SK-N-SH (cell line): ENCODE results near the gene PHC3. TPM values are rescaled to one million over a fixed set of nuclear protein-coding genes. Genes with fewer than 3 reads are reported as not detected.
A peak's percentile ranks its signal among the peaks of the same experiment; 100 is the strongest.

Source experiments
- CTCF ChIA-PET: fragments of 300-600, 350-600 bp; formaldehyde crosslinking; extraction: SDS; loops from one replicate; lab custom pipeline; 2021; lab: Yijun Ruan, JAX
- POLR2A ChIA-PET: fragments of 350-600 bp; sonication (Branson Sonifier 250); formaldehyde crosslinking; extraction: SDS; loops from one replicate; lab custom pipeline; 2020; ENCODE audit warnings: antibody characterized with exemption, inconsistent platforms; lab: Yijun Ruan, JAX
- DNase-seq: peaks from one replicate; pipeline ENCODE4 v3.0.0; 2012
- H2AFZ ChIP-seq: fragments of 200-600 bp; sonication (generic); 2 replicates; pipeline ENCODE4 v1.8.1; 2016; ENCODE audit warnings: antibody characterized with exemption, mild to moderate bottlenecking, low read depth
- H3F3A ChIP-seq: fragments of 200-600 bp; sonication (generic); replicated peaks from 2 replicates; pipeline ENCODE3; 2016; ENCODE audit warnings: antibody characterized with exemption, mild to moderate bottlenecking; ENCODE audit not compliant: insufficient read depth
- H3K27ac ChIP-seq, 2 experiments: fragments of 200-500 bp in 1 of 2; fragments of 200-600 bp in 1 of 2; sonication (Bioruptor generic) in 1 of 2; sonication (generic), shearing (Covaris generic) in 1 of 2; 2 replicates each; pipeline versions ENCODE4 v1.5.1 to v1.6.1; 2014 to 2016; ENCODE audit warnings: low read depth in 2 of 2, inconsistent platforms in 1 of 2, low read length in 1 of 2, mild to moderate bottlenecking in 1 of 2, mixed read lengths in 1 of 2
- H3K27me3 ChIP-seq: fragments of 200-600 bp; sonication (generic), shearing (Covaris generic); 2 replicates; pipeline ENCODE4 v1.6.1; 2016; ENCODE audit warnings: mixed run types; ENCODE audit not compliant: insufficient read depth
- H3K36me3 ChIP-seq, 2 experiments: fragments of 200-500 bp in 1 of 2; fragments of 200-600 bp in 1 of 2; sonication (Bioruptor generic) in 1 of 2; sonication (generic) in 1 of 2; replicated peaks in 1 of 2; 2 replicates each; pipeline versions ENCODE3 to v1.5.1; 2014 to 2016; ENCODE audit warnings: low read length in 1 of 2, mild to moderate bottlenecking in 1 of 2; ENCODE audit not compliant: insufficient read depth in 2 of 2, control insufficient read depth in 1 of 2
- H3K4me1 ChIP-seq, 2 experiments: fragments of 200-500 bp in 1 of 2; fragments of 200-600 bp in 1 of 2; sonication (Bioruptor generic) in 1 of 2; sonication (generic), shearing (Covaris generic) in 1 of 2; 2 replicates each; pipeline versions ENCODE4 v1.5.1 to v1.6.1; 2014 to 2016; ENCODE audit warnings: low read depth in 1 of 2, low read length in 1 of 2, mixed run types in 1 of 2; ENCODE audit not compliant: insufficient read depth in 2 of 2, control insufficient read depth in 1 of 2
- H3K4me2 ChIP-seq: fragments of 200-600 bp; sonication (generic), shearing (Covaris generic); 2 replicates; pipeline ENCODE4 v1.6.1; 2017; ENCODE audit warnings: mixed run types
- H3K4me3 ChIP-seq, 2 experiments: fragments of 200-500 bp in 1 of 2; fragments of 200-600 bp in 1 of 2; sonication (Bioruptor generic) in 1 of 2; sonication (generic), shearing (Covaris generic) in 1 of 2; 2 replicates each; pipeline versions ENCODE4 v1.5.1 to v1.8.1; 2014 to 2016; ENCODE audit warnings: low read depth in 2 of 2, inconsistent platforms in 1 of 2, low read length in 1 of 2, mild to moderate bottlenecking in 1 of 2, mixed read lengths in 1 of 2, moderate library complexity in 1 of 2
- H3K79me2 ChIP-seq: fragments of 200-600 bp; sonication (generic); 2 replicates; pipeline ENCODE4 v1.8.1; 2017; ENCODE audit warnings: mild to moderate bottlenecking; ENCODE audit not compliant: insufficient read depth
- H3K9ac ChIP-seq: fragments of 200-600 bp; sonication (generic); 2 replicates; pipeline ENCODE4 v1.6.1; 2017; ENCODE audit warnings: mixed run types
- H3K9me2 ChIP-seq: fragments of 200-600 bp; sonication (generic); 2 replicates; pipeline ENCODE4 v1.6.1; 2017; ENCODE audit warnings: mixed run types
- H3K9me3 ChIP-seq: fragments of 200-600 bp; sonication (generic); 2 replicates; pipeline ENCODE4 v1.6.1; 2017; ENCODE audit warnings: mixed run types, mild to moderate bottlenecking, moderate library complexity
- H4K20me1 ChIP-seq: fragments of 200-600 bp; sonication (generic); 2 replicates; pipeline ENCODE4 v1.6.1; 2017; ENCODE audit warnings: mild to moderate bottlenecking, mixed run types; ENCODE audit not compliant: insufficient read depth
- CHD2 ChIP-seq: fragments of 150-350 bp; IDR thresholded peaks from 2 replicates; pipeline ENCODE4 v1.6.1; 2018; ENCODE audit warnings: low read length; ENCODE audit not compliant: partially characterized antibody
- CTCF ChIP-seq: fragments of 200-600 bp; sonication (generic); IDR thresholded peaks from 2 replicates; pipeline ENCODE4 v1.6.1; 2017; ENCODE audit warnings: antibody characterized with exemption, mild to moderate bottlenecking, moderate library complexity
- EP300 ChIP-seq, 2 experiments: IDR thresholded peaks; 2 replicates each; pipeline versions ENCODE4 v1.4.0 to v1.6.1; 2012; ENCODE audit warnings: borderline replicate concordance in 1 of 2, low read depth in 1 of 2, low read length in 1 of 2
- EZH2phosphoT487 ChIP-seq: fragments of 200-600 bp; sonication (generic); IDR thresholded peaks from 2 replicates; pipeline ENCODE4 v1.6.1; 2017; ENCODE audit warnings: low read depth, mixed run types, mild to moderate bottlenecking, antibody characterized with exemption, moderate library complexity, borderline replicate concordance
- FOSL2 ChIP-seq: IDR thresholded peaks from 2 replicates; pipeline ENCODE4 v1.4.0; 2012; ENCODE audit warnings: low read depth, mild to moderate bottlenecking, moderate library complexity, borderline replicate concordance
- FOXJ3 ChIP-seq: sonication (generic); formaldehyde crosslinking; IDR thresholded peaks from 2 replicates; pipeline ENCODE4 v1.5.1; 2020; ENCODE audit warnings: mild to moderate bottlenecking, missing genetic modification reagents
- GABPA ChIP-seq: IDR thresholded peaks from 2 replicates; pipeline ENCODE4 v1.4.0; 2012; ENCODE audit warnings: low read depth, mild to moderate bottlenecking
- GATA2 ChIP-seq: sonication (generic); formaldehyde crosslinking; IDR thresholded peaks from 2 replicates; pipeline ENCODE4 v1.5.0; 2020; ENCODE audit warnings: mild to moderate bottlenecking, missing genetic modification reagents
- IRF3 ChIP-seq: fragments of 150-350 bp; IDR thresholded peaks from 2 replicates; pipeline ENCODE4 v1.6.1; 2016; ENCODE audit warnings: mild to moderate bottlenecking, low read depth, low read length
- JUND ChIP-seq: IDR thresholded peaks from 2 replicates; pipeline ENCODE4 v1.4.0; 2012
- MAX ChIP-seq: IDR thresholded peaks from 2 replicates; pipeline ENCODE4 v1.4.0; 2012; ENCODE audit warnings: low read depth
- MEF2A ChIP-seq: IDR thresholded peaks from 2 replicates; pipeline ENCODE4 v1.4.0; 2012; ENCODE audit warnings: low read depth, borderline replicate concordance
- NFIC ChIP-seq: IDR thresholded peaks from 2 replicates; pipeline ENCODE4 v1.4.0; 2012; ENCODE audit warnings: borderline replicate concordance
- NRF1 ChIP-seq: IDR thresholded peaks from 2 replicates; pipeline ENCODE4 v1.6.1; 2012; ENCODE audit warnings: low read depth, mild to moderate bottlenecking, low read length
- POLR2AphosphoS5 ChIP-seq: IDR thresholded peaks from 2 replicates; pipeline ENCODE4 v1.6.1; 2012; ENCODE audit warnings: low read depth, low read length
- RCOR1 ChIP-seq: fragments of 150-350 bp; IDR thresholded peaks from 2 replicates; pipeline ENCODE4 v1.6.1; 2017; ENCODE audit warnings: antibody characterized with exemption, low read length
- RFX5 ChIP-seq: IDR thresholded peaks from 2 replicates; pipeline ENCODE4 v1.6.1; 2012; ENCODE audit warnings: mild to moderate bottlenecking, improper control_type of control experiment, low read length
- SIN3A ChIP-seq: IDR thresholded peaks from 2 replicates; pipeline ENCODE4 v1.6.1; 2012; ENCODE audit warnings: low read depth, mild to moderate bottlenecking, low read length, moderate library complexity, borderline replicate concordance
- TAF1 ChIP-seq: IDR thresholded peaks from 2 replicates; pipeline ENCODE4 v1.6.1; 2012; ENCODE audit warnings: low read depth, mild to moderate bottlenecking, low read length, moderate library complexity, borderline replicate concordance
- TEAD4 ChIP-seq: IDR thresholded peaks from 2 replicates; pipeline ENCODE4 v1.4.0; 2012; ENCODE audit warnings: mild to moderate bottlenecking, borderline replicate concordance; ENCODE audit not compliant: insufficient read depth
- USF1 ChIP-seq: IDR thresholded peaks from 2 replicates; pipeline ENCODE4 v1.4.0; 2012; ENCODE audit warnings: low read depth, borderline replicate concordance
- WGBS: methylation state at CpG from one replicate; pipeline ENCODE4 v1.1.6; 2017; ENCODE audit warnings: low lambda C conversion rate; 5-methylcytosine and 5-hydroxymethylcytosine counted together
- polyA plus RNA-seq, 3 experiments: library from polyadenylated mRNA; depleted of rRNA; stranded (reverse); fragments of >200 nt; gene quantifications; 2 replicates each; pipeline ENCODE4 v1.2.3, GENCODE V29; 2012
- TF ChIP-seq, protein P1 (sequence below): fragments of 150-350 bp; IDR thresholded peaks from 2 replicates; pipeline ENCODE4 v1.6.1; 2017; ENCODE audit warnings: antibody characterized with exemption, low read length, low read depth, borderline replicate concordance

Gene PHC3, protein sequence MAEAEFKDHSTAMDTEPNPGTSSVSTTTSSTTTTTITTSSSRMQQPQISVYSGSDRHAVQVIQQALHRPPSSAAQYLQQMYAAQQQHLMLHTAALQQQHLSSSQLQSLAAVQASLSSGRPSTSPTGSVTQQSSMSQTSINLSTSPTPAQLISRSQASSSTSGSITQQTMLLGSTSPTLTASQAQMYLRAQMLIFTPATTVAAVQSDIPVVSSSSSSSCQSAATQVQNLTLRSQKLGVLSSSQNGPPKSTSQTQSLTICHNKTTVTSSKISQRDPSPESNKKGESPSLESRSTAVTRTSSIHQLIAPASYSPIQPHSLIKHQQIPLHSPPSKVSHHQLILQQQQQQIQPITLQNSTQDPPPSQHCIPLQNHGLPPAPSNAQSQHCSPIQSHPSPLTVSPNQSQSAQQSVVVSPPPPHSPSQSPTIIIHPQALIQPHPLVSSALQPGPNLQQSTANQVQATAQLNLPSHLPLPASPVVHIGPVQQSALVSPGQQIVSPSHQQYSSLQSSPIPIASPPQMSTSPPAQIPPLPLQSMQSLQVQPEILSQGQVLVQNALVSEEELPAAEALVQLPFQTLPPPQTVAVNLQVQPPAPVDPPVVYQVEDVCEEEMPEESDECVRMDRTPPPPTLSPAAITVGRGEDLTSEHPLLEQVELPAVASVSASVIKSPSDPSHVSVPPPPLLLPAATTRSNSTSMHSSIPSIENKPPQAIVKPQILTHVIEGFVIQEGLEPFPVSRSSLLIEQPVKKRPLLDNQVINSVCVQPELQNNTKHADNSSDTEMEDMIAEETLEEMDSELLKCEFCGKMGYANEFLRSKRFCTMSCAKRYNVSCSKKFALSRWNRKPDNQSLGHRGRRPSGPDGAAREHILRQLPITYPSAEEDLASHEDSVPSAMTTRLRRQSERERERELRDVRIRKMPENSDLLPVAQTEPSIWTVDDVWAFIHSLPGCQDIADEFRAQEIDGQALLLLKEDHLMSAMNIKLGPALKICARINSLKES
- polyA plus RNA-seq (2012; rRNA removed), result 9.2 and 12.5 TPM in 2 replicates
- 7.1 and 7.8 TPM in 2 replicates for polyA plus RNA-seq (2012; cell fraction: cytosol; rRNA removed)
- polyA plus RNA-seq (2012; cell fraction: nucleus; rRNA removed), result 18.3 and 26.6 TPM in 2 replicates

GRCh38 chr3:170180908-170181885 is at the start of gene PHC3:
Gene PHC3, minus strand, starts transcription at chr3:170181733. Its CDS starts 18 bp downstream, at chr3:170181715.
- Histone ChIP-seq H3K9me3 (no peaks in the 10 kb centered on the region), H3K27ac (peak within 1 kb of the TSS; percentile 78 to 85), H3K36me3 (peaks cover 17 to 23% of the 10 kb centered on the region in 2 experiments), H3F3A (no peaks in the 10 kb centered on the region), H3K4me2 (peak within 1 kb of the TSS; percentile 87), H3K4me3 (peak within 1 kb of the TSS; percentile 85 to 94), H3K4me1 (peaks cover 5 to 6% of the 10 kb centered on the region in 2 experiments; a peak in 3 of 4 replicates), H2AFZ (peak within 1 kb of the TSS; percentile 88), H3K79me2 (peaks cover 53% of the 10 kb centered on the region), H3K9ac (peak within 1 kb of the TSS; percentile 89), H3K27me3 (no peaks in the 10 kb centered on the region), H4K20me1 (peaks cover 3% of the 10 kb centered on the region; the same call in 1 of the 2 replicates), H3K9me2 (no peaks in the 10 kb centered on the region)
- DNase-seq, result peak; percentile 99
- ChIA-PET CTCF (interaction anchor here (0.9 to 1.1 kb wide), 3 partner anchors 9 to 233 kb away, joined by 3 read pairs; no protein-coding TSS in a partner anchor), POLR2A (interaction anchor here (0.6 kb wide), 1 partner anchor 10 kb away, joined by 3 read pairs; no protein-coding TSS in a partner anchor)
- 2% methylated on average over 43 of the region's 71 CpGs for WGBS
- peak; percentile 39 for TF ChIP-seq CHD2
- no peak for TF ChIP-seq FOXJ3
- no peak for TF ChIP-seq EP300 (IDR thresholded peaks at IDR 0.05; ENCODE audit: borderline replicate concordance in 1 of 2, low read depth in 1 of 2, low read length in 1 of 2)
- TF ChIP-seq RFX5, result no peak
- peak; percentile 63 for TF ChIP-seq MAX
- TF ChIP-seq TEAD4, result no peak
- no peak for TF ChIP-seq GATA2 (CRISPR knock-in tag)
- TF ChIP-seq SIN3A, result 0 out of 2 replicates have a peak, but pooled peaks have one; percentile 31
- TF ChIP-seq IRF3, result no peak
- peak; percentile 95 for TF ChIP-seq NRF1
- TF ChIP-seq JUND, result no peak
- no peak for TF ChIP-seq FOSL2
- peak; percentile 82 for TF ChIP-seq TAF1
- peak; percentile 96 for TF ChIP-seq USF1
- TF ChIP-seq EZH2phosphoT487, result no peak
- TF ChIP-seq POLR2AphosphoS5, result peak; percentile 85
- TF ChIP-seq, protein P1, sequence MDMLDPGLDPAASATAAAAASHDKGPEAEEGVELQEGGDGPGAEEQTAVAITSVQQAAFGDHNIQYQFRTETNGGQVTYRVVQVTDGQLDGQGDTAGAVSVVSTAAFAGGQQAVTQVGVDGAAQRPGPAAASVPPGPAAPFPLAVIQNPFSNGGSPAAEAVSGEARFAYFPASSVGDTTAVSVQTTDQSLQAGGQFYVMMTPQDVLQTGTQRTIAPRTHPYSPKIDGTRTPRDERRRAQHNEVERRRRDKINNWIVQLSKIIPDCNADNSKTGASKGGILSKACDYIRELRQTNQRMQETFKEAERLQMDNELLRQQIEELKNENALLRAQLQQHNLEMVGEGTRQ, result peak; percentile 87; the same call in 1 of the 2 replicates
- no peak for TF ChIP-seq NFIC
- no peak for TF ChIP-seq CTCF
- TF ChIP-seq MEF2A, result no peak
- 0 out of 2 replicates have a peak, but pooled peaks have one; percentile 33 for TF ChIP-seq RCOR1
- TF ChIP-seq GABPA, result no peak
